T-helper 22 cell (primary cell): ENCODE results near the gene ITPA.

ENCODE experiments used
- DNase-seq: peaks from one replicate; pipeline ENCODE4 v3.0.0-alpha.2; 2020; ENCODE audit warnings: low read depth

The ITPA gene

DNA sequence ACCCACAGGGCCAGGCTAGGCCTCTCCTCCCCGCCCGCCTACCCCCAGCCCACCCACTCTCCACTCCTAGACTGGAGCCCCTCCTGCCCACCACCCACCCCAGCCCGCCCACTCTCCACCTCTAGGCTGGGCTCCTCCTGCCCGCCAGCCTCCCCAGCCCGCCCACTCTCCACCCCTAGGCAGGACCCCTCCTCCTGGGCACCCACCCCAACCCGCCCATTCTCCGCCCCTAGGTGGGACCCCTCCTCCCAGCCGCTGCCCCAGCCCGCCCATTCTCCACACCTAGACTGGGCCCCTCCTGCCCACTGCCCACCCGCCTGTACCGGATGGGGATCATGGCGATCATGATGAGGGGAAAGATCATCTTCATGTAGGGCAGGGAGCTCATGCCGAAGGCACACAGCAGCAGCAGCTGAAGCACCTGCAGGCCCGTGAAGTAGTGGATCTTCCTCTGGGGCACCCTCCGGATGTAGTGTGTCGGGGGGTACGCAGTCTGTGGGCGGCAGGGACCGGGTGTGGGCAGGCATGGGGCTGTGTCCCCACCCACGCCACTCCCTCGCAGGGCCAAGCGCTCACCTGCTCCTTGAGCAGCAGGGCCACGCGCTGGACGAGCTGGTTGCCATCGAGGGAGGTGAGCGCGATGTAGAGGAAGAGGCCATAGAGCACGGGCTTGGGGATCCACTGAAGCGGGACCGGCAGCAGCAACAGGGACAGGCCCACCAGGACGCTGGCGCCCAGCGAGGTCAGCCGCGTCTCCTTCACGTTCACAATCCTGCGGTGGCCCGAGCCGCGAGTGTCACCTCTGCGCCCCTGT is 18.8 kb downstream of the ITPA start:
- no peak for DNase-seq

DNA sequence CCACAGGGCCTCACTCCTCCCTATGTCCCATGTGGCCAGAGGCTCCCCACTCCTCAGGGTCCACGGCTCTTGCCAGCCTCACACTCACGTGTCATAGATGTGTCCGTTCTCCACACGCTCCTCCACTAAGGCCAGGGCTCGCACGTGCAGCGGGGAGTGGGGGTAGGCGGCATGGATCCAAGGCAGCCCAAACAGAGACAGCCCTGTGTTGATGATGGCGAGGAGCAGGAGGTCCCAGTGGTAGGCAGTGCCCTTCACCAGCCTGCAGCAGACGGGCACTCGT is 19.4 kb downstream of the ITPA start:
- DNase-seq, result no peak

DNA sequence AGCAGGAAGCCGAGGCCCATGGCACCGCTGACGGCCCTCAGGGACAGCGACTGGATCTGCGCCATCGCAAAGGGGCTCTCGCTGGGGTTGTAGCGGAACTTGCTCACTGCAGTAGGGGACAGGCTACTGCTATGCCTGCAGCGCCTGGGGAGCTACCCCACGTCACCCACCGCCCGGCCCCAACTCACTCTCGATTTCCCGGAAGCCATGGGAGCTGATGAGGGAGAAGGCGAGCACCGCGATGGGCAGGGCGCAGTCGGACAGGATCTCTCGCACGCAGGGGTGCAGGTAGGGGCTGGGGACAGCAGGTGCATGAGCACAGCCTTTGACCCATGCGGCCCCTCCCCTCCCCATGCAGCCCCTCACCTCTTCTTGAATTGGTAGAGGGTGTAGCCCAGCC is 19.9 kb downstream of the ITPA start:
- no peak for DNase-seq

DNA sequence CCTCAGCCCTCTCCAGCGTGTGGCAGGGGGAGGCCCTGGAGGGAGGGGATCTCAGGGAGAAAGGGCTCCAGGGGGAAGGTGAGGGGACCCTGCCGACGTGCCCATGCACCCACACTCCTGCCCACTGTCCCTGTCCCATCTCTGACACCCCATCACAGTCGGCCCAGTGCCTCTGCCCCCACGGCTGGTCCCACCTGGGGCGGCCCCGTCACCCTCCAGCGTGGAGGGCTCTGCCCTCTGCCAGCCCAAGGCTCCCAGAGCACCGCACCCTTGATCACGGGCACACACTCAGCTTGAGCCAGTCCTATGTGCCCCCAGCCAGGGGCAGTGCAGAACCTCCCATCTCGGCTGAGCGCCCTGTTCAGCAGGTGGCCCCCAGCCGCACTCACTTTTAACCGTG is 20.5 kb downstream of the ITPA start:
- DNase-seq, result no peak

DNA sequence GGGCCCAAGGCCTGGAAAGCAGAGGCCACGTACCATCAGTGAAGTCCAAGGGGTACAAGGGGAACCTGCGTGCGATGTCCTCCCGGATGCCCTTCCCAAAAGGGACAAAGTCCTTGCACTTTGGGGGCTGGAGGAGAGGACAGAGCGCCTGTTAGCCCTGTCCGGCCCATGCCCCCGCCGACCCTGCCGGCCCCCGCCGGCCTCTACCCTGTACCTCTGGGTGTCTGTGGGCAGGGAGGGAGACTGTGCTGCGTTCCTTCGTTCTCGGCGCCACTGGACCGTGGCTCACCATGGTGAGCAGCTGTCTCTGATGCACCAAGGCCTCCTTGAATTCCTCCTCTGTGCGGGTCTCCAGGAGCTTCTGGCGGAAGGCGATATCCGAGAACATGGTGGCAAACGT is 21.8 kb downstream of the ITPA start:
- DNase-seq, result no peak

DNA sequence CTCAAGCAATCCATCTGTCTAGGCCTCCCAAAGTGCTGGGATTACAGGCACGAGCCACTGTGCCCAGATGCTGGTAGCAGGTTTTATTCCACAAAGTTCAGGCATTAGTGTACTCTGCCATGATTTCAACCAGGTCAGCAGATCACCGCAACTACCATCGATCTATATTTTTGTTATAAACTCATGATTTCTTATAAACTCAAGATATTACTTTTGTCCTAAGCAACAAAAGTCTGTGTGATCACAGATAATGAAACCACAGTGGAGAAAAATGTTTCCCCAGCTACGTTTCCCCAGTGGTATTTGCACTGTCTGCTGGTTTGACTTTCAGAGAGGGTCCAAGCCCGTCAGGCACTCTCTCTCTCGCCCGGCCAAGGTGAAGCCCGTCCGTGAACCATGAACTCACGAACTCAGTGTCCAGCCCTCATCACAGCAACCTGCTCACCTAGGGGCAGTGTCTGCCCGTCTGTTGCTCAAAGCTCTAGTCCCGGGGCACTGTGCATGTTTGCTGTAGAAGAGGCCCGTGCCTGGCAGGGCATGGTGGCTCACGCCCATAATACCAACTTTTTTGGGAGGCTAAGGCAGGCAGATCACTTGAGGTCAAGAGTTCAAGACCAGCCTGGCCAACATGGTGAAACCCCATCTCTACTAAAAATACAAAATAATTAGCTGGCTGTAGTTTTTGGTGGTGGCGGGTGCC is 22.7 kb downstream of the ITPA start:
- no peak for DNase-seq

DNA sequence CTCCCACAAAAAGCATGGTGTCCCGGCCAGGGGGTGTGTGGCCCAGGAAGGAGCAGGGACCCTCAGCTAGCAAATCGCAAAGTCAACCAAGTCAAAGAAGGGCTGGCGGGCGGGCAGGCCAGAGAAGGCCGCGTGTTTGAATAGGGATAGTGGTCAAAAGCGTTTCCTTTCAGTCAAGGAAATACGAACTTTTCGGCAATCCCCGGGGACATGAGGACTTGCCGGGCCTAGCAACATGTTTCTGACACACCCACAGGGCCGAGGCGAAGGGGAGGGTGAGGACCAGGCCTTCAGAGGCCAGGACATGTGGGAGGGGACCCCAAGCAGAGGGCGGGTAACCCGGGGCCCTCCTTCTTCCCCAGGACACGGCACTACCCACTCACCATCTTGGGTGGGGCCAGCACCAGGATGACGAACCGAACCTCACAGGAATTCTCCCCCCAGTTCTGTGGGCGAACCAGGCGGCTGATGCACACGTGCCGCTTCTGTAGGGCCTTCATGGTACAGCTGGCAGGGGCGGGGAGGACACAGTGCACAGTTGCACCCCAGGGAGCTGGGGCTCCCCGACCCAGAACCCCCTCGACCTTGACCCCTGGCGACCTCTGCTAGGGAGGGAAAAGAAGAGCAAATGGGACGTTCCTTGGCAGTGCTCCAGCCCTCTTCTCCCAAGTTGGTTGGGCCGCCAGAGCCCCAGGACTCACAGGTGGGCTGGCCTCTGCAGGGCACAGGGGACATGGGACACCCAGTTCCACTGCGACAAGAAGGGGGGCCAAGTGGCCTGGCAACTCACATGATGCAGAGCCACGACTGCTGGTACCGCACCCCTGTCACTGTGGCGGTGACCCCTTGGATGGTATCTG is 24.1 kb downstream of the ITPA start:
- DNase-seq, result no peak

DNA sequence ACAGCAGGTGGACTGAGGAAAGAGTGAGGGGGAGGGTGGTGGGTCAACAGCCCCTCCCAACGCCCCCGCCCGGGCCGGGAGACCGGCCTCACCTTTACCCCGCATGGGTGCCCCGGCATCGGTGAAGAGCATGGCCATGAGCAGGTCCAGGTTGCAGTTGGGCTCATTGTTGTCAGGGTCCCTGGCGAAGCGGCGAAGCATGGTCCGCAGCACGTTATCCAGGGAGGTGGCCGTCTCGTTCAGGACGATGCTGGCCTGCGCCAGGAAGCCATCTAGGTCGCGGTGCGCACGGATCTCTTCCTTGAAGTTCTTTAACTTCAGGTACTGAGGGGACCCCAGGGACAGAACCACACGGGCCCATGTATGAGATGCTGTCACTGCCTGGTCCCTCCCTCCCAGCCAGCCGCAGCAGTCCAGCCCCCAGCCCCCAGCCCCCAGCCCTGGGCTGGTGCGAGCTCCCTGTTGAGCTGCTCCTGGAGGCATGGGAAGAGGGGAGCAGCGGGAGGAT is 24.7 kb downstream of the ITPA start:
- no peak for DNase-seq

DNA sequence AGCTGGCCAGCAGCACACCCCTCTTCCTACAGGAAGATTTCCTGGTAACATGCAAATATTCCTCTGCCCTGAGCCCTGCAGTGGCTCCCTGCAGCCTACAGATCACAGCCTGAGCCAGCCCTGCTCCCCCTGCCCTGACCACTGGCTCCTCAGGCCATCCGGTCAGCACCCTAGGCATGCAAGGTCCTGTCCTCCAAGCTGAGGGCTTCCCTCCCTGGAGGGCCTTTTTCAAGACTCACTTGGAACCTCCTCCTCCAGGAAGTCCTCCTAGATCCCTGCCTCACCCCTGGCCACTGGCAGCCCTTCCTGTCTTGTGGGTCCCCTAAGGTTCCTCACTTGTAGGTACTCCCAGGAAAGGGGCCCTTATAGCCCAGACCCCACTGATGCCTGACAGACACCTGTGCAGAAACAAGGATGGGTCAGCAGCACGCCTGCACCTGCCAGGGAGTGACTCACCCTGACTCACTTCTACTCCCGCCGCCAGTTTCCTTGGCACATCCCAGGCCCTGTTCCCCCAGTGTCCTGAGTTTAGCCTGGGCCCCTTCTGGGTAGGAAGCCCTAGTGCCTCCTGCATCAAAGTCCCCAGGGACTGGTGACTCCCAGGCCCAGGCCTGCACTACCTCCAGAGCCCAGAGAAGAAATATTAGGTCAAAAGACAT is 26.5 kb downstream of the ITPA start:
- DNase-seq, result no peak

DNA sequence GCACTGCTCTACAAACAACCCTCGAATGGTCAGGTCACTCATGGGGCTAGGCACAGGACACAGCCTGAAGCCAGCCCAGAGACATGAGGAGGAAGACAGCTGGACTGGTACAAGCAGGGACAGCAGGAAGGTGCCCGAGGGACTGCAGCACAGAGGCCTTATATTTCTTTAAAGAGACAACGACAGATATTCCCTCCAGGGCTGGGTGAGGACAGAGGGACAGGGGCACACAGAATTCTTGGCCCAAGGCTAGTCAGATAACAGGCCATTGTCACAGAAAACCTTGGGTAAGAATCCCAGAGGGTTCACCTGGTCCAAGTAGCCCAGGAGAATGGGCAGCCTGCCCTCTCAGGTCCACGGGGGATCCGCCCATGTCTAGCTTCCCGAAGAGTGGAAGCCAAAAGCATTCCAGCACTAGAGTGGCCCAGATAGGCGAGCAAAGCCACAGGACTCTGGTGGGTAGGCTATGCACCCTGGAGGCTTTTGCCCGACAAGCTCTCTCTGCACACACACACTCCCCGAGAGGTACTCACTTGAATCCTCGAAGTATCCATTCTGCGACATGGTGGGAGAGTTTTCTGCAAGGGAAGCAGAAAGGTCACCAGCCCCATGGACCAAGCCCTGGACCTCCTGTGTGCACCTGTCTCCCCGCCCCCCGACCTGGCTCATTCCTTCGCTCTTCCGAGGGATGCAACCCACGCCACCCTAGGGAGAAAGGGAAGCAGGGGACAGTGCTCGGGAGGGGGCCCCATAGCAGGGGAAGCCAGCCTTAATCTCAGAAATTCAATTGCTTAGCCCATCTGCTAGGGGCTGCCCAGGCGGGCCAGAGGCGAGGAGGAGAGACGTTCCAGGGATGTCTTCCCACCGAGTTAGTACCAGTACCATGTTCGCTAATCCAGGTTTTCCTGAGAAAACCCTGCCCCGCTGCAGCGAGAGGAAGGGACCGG is 28.0 kb downstream of the ITPA start:
- DNase-seq, result no peak

DNA sequence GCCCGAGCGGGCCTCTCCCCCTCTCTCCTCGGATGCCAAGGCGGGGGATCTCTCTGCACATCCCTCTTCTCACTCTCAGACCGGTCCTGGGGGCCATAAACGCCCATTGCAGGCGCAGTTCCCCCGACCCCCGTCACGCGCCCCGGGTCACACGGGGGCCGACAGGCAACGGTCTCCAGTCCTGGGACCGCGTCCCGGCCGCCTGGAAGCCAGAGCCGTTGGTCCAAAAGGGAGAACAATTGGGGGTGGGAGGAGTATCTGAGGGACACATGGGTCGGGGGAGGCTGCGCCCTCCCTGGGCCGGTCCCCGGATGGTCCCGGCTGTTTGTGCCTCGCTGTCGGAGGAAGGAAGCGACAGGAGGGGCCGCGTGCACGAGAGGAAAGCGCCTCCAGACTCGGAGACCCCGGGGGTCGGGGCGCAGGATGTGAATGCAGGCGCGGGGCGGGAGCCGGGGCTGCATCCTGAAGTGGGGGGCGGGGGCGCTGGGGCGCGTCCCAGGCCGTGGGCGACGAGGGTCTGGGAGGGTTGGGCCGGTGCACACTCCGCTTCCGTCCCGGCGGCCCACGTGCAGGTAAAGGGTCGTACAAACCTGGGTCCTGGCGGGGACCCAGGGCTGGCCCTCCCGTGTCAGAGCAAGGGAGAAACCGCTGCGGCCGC is 28.8 kb downstream of the ITPA start:
- DNase-seq, result no peak

DNA sequence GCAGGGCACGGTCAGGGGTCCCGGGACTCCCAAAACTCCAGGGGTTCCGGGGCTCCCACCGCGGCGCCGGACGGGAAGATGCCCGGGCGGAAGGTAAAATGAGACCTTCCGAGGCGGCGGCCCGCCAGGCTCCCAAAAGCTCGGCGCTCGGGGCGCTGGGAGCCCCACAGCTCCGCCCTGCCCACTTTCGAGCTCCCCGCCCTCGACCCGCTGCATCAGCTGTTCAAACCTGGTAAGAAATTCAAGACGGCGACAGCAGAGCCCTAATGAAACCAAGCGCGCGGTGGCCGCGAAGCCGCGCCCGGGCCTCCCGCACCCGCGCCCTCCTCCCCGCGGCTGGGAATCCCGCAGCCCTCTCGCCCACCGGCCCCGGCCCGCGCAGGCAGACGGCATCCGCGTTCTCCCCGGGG is 29.3 kb downstream of the ITPA start:
- DNase-seq, result peak; percentile 16

DNA sequence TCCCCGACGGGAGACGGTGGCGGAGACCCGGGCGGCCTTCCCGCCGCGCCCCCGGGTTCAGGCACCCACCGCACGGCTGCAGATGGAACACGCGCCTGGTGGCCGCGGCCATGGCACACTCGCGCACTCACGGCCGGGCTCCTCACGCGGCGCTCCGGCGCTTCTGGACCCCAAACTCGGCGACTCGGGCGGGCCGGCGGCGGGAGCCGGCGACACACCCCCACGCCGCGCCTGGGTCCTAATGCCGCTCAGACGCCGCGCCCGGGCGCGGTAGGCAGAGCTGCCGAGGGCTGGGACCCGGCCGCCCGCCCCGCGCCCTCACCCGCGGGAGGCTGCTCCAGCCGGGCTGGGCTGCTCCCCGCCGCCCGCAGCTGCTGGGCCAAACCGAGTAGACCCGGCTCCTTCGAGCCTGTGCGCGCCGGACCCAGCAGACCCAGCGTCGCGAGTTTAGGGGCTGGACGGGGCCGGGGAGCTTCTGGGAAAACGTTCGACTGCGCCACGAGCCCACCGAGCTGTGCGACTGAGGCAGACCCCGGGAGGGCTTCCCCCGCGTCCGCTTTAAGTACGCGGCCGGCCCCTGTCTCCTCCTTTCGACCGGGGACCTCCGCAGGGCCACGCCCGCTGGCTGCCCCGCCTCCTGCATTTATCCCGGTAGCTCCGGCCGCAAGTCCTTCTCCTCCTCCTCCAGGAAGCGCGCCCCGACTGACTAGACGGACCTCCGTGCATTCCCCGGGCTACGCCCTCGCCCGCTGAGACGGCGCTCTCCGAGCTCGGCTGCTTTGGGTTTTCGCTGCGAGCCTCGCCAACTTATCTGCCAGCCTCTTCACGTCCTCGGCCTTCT is 29.9 kb downstream of the ITPA start, which contains the start of gene SLC4A11:
Gene SLC4A11 (minus strand): TSS at position 165 of the 841 bp plus-strand sequence. CDS start 53 bp downstream, at position 112.
- DNase-seq, result peak; percentile 19

DNA sequence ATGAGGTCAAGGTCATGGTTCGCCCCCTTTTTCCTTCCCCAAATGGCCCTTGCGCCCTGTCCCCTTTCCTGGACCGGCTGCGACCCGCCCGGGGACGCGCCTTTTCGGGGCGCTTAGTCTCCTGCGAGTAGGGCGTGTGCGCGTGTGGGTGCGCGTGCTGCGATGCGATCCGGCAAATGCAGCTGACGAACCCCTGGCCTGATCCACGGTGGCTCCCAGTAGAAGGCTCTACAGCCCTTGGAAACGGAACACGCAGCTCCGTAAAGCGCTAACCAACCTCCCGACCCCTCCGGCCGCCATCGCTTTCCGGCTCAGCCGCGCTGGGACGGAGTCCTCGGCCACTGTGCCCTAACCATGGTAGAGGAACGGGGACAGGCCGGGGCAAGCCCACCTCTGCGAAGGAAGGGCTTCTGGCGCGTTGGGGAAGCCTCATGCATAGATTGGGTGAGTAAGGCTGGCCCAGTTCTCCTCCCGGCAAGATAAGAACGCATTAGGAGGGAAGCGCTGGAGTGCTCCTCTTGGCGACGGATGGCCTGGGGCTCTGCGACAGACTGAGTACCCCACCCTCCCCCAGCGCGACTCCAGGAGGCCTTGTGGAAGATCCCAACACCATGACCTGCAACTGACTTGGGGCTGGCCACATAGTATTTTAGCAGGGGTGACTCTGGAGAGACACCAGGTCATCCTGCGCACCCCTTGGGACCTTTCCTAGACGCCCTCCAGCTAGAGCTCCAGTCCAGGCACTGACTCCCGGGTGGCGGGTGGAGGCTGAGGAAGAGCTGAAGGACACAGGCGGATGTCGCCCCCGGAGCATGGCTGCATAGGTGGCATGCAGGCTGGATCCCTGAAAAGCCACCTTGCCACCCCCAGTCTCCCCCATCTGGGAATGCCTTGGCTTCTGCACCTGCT is 30.8 kb downstream of the ITPA start:
- DNase-seq, result no peak

DNA sequence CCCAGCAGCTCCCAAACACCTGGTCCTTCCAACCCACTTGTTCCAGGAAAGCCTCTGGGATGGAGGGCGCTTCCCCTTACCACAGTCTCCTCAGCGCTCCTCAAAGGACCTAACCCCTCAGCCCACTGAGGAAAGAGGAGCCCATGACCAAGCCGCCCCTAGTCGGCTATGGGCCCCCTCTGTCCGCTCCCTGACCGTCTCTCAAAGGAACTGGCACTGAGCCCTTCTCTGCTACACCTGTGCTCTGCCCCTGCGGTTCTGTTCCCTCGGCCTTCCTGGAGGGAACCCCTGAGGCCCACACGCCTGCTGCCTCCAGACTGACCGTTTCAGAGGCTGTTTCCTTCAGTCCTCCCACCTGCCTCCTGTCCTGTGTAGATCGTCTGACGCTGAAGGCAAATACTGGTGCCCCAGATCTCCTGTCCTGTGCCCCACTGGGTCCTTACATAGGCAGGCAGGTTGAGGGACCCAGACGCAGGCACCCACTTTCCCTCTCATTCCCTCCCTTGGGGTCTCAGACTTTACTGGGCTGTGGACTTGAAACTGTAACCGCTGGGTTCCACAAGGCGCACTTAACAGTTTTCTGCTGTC is 31.6 kb downstream of the ITPA start:
- no peak for DNase-seq

DNA sequence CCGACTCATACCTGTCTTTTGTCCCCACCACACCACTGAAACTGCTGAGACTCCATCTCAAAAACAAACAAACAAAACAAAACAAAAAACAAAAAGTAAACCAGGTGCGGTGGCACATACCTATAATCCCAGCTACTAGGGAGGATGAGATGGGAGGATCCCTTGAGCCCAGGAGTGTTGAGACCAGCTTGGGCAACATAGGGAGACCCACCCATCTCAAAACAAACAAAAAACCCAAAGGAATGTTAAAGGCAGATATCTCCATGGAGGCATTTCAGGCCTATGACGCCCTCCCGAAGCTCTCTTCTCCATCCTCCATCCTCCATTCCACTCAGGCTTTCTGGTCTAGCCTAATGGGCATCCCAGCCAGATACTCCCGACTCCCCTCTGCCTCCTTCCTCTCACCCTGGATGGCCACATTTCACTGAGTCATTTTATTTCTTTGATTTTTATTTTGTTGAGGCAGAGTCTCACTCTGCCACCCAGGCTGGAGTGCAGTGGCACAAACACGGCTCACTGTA is 32.9 kb downstream of the ITPA start:
- no peak for DNase-seq

DNA sequence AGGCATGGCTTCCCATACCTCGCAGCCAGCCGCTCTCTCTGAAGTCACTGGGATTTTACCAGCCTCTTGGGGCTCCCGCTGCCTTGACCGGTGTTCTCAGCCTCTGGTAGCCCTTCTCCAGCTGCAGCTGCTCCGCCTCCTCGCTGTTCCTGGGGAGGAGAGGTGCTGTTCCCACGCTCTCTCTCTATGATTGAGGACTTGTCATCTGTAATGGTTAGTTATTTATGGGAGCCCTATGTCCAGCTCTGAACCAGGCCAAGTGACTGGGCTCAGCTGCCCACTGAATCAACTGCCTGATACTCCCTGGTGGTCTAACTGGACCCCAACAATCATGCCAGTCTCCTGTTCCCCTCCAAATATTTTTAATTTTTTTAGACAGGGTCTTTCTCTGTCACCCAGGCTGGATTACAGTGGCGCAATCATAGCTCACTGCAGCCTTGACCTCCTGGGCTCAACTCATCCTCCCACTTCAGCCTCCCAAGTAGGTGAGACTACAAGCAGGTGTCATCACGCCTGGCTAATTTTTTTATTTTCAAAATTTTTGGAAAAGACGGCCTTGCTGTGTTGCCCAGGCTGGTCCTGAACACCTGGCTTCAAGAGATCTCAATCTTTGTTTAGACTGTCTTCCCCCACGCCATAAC is 34.5 kb downstream of the ITPA start:
- DNase-seq, result no peak
